ENCODE data around the gene CDKL5.

CDKL5 gene

DNA sequence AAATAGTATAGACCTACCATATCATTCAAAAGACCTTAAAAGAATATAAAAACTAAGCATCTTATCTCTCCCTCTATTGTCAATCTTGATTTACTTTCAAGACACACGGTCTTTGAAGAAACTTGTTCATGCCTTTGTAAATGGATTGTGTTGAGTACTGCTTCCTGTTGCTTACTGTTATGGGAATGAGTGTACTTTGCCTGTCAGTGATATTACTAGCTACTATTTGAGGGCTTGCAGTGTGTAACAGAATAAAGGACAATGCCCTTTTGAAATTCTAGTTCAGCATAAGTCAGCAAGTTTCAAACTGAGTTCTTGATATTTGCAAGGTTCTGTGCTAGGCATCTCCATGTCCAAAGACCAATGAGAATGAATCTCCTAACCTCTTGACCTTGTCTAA is 36.0 kb downstream of the CDKL5 start:
- DNase-seq: no peak

DNA sequence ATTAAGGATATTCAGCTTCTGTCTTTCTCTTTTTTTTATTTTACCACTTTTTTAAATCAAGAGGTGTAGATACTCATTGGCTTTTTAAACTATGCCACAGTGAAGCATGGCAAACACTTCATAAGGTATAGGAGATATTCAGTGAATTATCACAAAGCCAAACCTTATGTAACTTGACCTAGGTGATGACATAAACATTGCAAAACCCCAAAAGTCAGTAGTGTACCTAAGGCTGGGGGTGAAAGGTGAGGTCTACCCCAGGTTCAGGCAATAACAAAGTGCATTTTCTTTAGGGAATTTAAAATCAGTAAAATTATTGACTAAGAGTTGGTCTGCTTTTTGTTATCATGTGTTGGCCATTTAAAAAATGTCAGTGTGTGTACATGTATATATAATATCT is 39.1 kb downstream of the CDKL5 start:
- DNase-seq: no peak

DNA sequence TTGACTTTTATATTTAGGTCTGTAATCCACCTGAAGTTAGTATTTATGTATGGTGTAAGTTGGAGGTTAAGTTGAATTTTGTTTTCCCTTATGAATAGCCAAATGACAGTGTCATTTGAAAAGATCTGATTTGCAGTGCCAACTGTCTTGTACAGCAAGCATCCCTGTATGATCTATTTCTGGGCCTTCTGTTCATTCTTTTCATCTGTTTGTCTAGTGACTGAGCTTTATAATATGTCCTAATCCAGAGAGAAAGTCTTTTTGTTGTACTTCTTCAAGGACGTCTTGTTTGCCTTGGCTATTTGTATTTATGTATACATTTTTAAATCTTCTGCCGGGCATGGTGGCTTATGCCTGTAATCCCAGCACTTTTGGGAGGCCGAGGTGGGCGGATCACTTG is 39.6 kb downstream of the CDKL5 start:
- no peak for DNase-seq

DNA sequence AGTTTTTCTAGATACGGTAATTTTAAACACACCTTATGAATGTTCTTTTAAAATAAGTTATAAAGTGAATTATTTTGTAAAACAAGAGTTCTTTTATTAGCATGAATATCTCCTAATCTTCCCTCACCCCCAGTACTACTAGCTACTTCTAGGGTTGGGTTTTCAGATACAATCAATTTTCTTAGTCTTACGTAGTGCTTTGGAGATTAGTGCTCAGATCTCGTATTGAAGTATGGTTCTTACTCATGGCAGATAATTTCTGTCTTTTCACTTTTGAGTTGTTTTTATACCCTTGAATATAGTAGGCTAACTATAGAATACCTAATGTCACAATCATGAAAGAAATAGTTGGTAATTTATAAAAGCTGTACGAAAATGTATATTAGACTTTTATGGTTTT is 43.2 kb downstream of the CDKL5 start:
- DNase-seq: no peak

DNA sequence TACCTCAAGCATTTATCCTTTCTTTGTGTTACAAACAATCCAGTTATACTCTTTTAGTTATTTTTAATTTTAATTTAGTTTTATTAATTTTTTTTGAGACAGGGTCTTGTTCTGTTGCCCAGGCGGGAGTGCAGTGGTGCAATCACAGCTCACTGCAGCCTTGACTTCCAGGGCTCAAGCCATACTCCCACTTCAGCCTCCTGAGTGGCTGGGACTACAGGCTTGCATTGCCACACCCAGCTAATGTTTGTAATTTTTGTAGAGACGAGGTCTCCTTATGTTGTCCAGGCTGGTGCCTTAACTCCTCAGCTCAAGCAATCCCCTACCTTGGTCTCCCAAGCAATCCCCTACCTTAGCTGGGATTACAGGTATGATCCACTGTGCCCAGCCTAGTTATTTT is 45.9 kb downstream of the CDKL5 start:
- no peak for DNase-seq

DNA sequence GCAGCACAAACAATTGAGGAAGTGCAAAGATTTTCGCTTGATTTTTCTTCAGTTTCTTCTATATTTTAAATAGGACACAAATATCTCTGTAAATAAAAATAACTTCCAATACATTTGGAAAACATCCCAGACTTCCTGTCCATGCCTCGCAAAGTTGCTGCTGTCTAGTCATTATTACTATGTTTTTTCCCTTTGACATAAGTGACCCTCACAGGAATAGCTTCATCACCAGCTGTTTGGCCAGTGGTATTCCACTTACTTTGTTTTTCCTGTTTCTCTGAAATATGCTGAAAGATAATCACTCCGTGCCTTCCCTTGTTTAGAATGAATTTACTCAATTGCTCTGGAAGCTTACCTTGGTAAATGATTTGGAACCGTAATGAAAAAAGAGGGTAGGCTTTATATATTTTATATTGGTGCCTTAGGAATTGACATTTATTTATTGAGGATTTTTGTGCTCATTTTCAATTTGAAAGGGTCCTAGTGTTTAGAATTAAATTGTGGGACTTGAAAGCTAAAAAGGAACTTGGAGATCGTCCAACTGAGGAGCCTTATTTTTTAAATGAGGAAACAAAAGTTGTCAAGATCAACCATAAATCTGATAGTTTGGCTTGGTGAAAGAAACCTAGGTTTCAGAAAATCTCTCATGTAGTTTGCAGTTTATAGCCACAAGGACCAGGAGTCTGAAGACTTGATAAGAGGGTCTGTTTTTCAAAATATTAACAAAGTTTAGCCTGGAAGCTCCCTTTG is 65.6 kb downstream of the CDKL5 start:
- DNase-seq: no peak

DNA sequence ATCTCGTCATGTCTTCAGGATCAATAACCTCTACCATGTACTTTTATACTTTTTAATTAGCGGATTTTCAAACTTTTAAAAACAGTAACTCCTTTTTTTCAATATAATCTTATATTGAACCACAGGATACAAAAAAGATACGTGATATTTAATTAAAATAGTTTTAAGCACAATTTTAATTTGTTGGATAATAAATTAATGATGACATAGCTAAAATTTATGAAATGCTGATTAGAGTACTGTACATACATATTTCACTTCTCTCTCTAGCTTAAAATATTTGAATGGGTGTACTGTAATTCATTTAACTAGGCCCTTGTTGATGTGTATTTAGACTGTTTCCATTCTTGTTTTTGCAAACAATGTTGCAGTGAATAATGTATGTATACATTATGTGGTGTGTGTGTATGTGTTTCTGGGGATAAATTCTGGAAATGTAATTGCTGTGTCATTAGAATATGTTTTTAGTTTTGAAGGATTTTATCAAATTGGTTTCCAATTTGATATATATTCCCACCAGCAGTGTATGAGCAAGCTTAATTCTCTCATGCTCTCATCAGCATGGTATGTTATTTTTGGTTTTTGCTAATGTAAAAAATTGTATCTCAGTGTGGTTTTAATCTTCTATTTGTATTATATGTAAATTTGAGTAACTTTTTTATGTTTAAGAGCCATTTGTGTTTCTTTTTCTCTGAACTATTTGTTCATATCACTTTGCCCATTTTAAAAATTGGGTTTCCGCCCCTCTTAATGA is 66.4 kb downstream of the CDKL5 start:
- no peak for DNase-seq

DNA sequence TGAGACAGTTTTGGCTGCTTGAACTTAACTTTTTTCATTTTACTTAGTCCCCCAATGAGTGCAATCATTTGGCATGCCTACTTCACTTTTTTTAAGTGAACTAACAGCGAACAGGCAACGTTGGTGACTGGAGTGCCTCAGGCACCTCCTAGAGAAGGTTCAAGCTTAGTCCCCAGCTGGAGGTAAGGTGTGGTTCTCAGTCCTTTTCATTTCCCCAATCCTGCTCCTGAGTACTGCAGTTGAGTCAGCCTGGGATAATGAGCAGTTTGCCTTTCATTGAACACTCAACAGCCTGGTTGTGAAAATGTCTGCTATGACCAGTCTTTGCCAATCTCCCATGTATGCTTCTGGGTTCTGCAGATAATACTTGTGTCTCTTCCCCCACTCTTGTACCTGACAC is 109.5 kb downstream of the CDKL5 start:
- DNase-seq: no peak

DNA sequence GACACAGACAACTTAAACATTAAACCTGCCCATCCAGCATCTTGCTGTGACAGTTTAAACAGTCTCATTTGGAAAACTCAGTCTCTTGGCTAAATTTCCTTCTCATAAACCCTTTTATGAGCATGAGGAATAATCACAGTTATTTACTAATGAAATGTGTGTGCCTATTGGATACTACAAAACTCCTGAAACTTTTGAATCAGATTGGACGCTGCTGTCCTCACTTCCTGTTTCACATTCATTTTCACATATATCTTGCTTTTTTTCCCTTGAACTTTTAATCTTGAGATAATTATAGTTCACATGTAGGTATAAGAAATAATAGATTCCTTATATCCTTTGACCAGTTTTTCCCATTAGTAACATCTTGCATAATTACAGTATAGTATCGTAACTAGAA is 111.7 kb downstream of the CDKL5 start:
- no peak for DNase-seq

DNA sequence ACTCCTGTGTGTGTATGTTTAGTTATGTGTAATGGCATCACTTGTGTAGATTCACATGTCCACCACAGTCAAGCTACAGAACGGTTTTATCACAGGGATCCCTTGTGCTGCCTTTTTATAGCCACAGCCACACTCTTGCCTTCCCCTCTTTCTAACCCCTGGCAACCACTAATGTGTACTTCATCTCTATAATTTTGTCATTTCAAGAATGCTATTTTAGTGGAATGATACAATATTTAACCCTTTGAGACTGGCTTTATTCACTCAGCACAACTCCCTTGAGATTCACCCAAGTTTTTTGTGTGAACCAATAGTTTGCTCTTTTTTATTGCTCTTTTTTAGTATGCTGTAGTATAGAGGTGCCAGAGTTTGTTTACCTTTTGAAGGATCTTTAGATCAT is 112.1 kb downstream of the CDKL5 start:
- no peak for DNase-seq

DNA sequence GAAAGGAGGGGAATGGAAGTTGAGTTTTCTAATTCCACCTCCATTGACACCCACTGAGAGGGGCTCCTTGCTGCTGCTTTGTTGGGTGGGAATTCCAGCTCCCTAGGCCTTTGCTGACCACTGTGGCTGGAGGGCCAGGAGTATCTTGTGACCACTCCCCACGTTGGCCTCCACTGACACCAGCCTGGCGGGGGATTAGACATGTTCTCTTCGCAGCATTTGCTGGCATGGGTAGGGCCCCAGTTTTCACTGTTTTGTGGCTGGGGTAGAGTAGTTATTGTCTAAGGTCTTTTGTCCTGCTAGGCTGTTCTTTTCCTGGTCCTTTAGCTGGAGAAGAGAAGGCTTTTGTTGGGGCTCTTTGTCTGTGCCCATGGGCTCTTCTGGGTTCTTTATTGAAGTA is 116.7 kb downstream of the CDKL5 start:
- no peak for DNase-seq

DNA sequence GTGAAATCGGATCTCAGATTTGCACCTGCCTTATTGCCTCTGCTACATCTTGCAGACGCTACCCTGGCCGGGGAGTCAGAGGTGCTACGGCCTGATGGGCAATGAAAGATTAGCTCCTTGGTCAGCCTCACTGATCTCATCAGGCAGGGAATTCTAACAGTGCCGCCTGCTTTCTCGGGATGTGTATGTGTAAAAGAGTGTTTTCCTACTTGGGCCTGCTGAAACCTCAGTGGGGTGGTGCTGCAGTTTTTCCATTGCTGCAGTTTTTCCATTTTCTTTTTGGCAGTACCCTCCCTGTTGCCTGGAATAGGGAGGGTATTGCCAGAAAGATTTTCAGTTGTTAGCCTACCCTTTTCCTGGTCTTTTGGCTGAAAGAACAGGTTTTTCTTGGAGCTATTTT is 117.5 kb downstream of the CDKL5 start:
- no peak for DNase-seq

DNA sequence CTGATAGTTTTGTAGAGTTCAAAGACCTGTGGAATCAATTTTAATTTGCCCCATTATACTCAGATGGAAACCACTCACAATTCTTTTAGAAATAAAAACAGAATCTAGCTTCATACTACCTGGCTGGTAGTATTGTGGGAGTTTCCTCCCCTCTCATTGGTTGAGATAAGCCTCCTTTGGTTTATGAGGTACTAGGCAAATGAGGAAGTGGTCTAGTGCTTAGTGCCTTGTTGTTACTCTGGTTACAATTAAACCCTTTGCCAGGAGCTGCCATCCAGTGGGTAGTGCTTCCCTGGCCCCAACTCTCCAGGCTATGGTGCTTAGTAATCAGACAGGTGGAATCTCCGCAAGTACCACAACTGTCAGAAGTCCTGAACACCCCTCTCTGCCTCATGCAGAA is 118.3 kb downstream of the CDKL5 start:
- DNase-seq: no peak

DNA sequence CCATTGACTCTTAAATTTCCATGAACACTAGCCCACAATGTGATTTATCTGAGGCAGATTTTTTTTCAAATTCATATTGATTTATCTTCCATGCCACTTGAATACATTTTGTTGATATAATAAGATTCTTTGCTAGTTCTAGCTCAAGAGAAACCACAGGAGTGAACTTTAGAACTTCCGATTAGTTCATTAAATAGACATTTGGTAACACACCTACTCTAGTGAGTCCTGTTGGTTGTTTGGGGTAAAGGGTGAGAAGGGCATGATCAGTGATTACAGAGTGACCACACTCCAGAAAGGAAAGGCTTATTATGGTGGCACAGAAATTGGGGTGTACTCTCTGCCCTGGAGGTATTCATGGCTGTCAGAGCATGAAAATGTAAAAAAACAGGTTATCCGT is 120.4 kb downstream of the CDKL5 start:
- DNase-seq: no peak

DNA sequence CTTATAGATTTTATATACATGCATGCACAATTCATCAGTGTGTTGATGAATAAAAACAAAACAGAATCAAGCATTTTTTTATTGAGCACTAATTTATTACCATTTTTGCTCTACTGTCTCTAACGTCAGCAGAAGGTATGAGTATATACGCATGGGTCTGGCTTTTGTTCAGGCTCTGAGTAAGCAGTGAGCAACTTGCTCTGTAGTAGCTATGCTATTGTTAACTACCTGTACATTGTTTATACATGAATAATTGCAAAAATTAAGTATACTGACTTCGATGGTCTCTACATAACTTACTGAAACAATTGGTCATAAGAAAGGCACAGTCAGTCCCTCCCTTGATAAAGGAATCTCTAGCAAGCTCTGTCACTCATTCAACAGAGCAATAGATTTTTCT is 123.6 kb downstream of the CDKL5 start:
- DNase-seq: no peak

DNA sequence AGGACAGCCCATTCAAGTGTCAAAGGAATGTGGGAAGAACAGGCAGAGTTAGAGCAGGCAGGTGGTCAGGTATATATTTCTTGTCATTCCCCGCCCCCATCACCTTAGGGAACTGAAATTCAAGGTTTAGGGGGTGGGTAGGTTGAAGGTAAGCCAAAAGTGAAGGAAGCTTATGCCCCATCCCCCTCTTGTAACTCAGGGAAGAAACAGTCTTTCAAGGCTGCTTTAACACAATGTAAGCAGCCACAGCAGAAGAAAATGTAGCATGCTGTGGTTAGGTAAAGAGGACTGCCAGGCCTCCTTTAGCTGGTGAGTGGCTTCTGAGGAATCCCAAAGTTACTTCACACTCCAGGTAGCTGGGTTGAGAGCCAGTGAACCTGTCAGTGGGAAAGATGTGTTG is 124.2 kb downstream of the CDKL5 start:
- no peak for DNase-seq

DNA sequence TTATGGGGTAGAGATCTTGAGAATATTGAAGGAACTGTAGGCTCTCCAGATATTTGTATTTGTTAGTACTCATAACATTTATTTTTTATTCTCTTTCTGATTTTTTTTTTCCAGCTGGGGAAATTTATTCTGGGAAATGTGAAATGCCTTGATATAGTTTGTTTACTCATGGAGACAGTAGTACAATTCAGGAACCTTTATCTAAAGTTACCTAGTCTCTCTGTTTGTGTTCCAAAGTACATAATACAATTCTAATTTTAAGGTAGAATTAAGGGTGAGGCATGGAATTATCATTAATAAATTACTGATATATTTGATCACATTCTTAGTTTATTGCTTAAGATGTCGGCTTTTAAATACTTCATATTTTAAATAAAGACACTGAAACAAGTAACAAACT is 132.5 kb downstream of the CDKL5 start:
- DNase-seq: no peak

DNA sequence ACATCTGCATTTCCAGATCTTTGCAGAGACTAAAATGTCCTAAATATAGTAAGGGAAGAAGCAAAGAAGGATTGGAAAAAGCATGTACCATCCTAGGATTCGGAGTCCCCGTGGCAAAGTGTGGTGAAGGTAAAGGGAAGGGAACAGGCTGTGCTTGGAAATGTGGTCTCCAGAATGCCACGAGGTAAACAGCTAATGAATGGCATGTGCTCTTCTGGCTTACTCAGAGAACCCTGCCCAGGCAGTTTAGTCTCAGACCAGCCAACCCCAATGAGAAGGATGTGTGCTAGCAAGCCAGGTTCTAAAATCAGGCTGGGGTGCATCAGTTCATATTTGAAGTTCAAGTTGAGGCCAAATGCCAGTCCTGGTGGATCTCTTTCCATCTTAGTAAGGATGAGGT is 133.4 kb downstream of the CDKL5 start:
- no peak for DNase-seq

DNA sequence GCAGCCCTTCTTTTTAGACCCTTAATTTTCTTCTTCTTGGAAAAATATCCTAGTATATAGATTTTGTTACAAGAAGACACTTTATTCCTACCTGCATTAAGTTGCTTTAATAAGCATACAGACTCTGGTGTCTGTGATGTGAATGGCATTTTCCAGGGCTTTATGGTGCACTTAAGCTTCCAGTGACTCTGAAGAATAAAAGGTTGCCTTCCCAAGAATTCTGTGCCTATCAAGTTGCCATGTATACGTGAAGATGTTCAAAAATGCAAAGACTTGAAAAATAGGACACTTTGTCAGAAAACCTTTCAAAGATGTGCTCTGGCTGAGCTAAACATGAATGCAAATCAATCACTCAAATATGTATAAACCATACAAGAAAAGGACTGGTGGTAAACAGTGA is 135.6 kb downstream of the CDKL5 start:
- DNase-seq: no peak

DNA sequence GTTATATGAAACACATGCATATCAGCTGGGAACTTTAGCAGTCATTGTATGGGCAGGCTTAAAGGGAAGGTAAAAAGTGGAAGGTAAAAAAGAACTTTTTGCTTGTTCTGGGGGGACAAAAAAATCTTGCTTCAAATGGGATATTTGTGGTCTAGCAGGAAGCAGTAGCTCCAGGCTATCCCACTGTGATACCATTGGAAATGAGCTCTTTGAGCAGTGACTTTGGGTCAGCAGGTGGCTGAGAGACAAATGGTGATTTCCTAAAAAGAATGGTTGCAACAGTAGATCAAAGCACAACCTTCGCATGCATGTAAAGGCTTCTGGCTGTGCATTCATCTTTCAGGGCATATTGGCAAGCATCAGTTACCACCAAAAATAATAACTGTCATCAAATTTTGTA is 140.3 kb downstream of the CDKL5 start:
- no peak for DNase-seq

DNA sequence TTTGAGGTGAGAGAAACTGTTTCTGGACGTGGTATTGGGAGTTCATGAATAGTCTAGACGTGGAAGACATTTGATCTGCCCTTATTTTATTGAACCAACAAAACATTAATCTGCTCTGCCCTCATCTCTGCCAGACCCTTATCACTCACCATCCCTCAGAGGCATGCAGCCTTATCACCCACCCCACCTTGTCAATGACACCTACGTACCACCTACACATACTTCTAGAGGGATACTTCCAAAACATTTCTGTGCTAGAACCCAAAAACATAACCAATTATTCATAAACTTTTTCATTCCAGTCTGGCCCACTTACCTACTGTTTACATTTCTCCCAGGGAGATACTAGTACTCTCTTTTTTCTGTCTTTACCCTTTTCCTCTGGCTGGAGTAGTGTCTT is 141.3 kb downstream of the CDKL5 start:
- no peak for DNase-seq

DNA sequence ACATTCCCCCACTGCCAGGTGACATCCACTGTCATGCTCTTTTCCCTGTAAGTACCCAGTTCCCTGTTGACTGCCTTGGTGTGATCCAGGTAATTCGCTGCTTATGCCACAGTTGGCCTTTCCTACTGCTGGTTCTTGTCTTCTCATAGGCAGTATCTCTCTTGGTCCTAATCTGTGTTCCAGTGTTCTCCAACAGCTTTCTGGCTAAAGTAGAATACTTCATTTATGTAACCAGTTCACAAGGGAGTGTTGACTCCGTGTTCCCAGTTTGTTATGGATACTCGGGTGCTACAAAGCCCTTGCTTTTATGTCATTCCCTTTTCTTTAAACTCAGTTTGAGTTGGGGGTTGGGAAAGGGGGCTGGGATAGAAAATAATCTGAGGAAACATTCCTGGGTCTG is 148.1 kb downstream of the CDKL5 start:
- no peak for DNase-seq

DNA sequence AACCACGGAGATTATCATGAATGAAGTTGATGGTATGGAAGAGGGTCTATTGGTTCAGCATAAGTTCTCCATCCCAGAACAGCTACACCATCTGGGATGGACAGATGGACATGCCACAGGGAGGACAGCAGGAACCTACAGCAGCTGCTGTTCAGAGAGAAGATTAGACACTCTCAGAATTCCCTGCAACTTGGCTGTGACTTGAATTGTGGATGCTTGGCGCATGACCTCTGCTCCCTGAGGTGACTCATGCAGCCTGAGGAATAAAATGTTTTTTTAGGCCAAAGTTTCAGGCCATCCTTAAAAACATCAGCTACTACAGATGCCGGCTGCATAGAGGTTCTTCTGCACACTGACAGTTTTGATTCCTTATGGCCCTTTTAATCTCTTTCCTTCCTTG is 149.2 kb downstream of the CDKL5 start:
- no peak for DNase-seq

DNA sequence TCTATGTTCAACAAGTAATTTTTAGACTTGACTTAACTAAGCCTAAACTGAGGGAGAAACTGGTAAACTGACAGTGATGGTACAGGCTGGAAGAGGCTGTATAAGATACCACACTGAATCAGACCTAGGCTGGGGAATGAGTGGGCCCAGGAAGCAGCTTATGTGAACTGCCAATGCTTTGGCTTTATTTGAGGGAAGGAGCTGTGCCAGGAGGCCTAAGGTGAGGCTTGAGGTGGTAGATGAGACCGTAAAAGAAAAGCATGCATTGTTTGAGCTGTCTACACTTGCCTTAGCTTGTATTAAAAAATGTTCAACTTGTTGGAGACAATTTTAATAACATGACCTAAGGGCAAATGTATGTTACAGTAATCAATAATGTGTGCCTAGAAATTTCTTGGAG is 150.3 kb downstream of the CDKL5 start:
- no peak for DNase-seq

DNA sequence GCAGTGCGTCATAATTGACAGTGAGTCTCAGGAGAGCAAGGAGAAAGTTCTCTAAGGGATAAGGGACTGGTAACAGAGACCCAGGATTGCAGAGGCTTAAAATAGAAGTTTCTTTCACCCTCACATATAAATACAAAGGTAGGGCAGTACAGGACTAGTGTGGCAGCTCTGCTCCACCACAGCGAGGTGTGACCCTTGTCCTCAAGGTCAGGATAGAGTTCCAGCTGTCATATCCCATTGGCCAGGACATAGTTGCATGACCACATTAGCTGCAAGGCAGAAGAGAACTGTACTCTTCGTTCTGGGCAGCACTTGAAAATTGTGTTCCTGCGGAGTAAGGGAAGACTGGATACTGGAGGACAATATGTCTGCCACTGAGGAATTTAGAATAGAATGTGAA is 152.0 kb downstream of the CDKL5 start:
- no peak for DNase-seq

All from KG1 (cell line).